ENCODE measurements around the gene MAMDC4. TPM values are rescaled to one million over a fixed set of nuclear protein-coding genes. Genes with fewer than 3 reads are reported as not detected.
"Not testable (repeated sequence)": the region's sequence is repeated elsewhere in the genome, so short reads cannot be mapped to it uniquely, and the experiment has no call there.

Gene MAMDC4
- total RNA-seq, 2 donors from 2014 or later = 6.8 to 15.4 TPM

- 96 to 98% methylated on average over 29 to 36 of the region's 36 CpGs for WGBS, 2 experiments (ENCODE audit: insufficient coverage in 1 of 2, insufficient read length in 1 of 2)
- peaks cover 28% of the 10 kb centered on the region for H3K36me3 ChIP-seq (ENCODE audit: control insufficient read depth, insufficient read depth, low read length)
- no peak for DNase-seq
- Mint-ChIP-seq H3K36me3 (ENCODE audit: low read depth) (peaks cover 42% of the 10 kb centered on the region), H3K9me3 (no peaks in the 10 kb centered on the region), H3K27ac (no peak overlapping the region), H3K4me3 (no peak overlapping the region), H3K4me1 (peaks cover 4% of the 10 kb centered on the region), H3K27me3 (ENCODE audit: insufficient read depth) (no peaks in the 10 kb centered on the region)
- no peak overlapping the region for H3K27ac ChIP-seq (ENCODE audit: low read depth, low read length)
- H3K27me3 ChIP-seq (ENCODE audit: control insufficient read depth, insufficient read depth, low read length, poor library complexity, severe bottlenecking) = no peaks in the 10 kb centered on the region
- no peak overlapping the region for H3K4me3 ChIP-seq (ENCODE audit: low read length)
- H3K4me1 ChIP-seq (ENCODE audit: control insufficient read depth, insufficient read depth, low read length) = peaks cover 4% of the 10 kb centered on the region
- no peak overlapping the region for H3K9ac ChIP-seq (ENCODE audit: extremely low read depth, low read length, poor library complexity, severe bottlenecking)
- no peak for TF ChIP-seq CTCF (conservative IDR thresholded peaks at IDR 0.05)
- H3K9me3 ChIP-seq (ENCODE audit: control insufficient read depth, low read length) = no peaks in the 10 kb centered on the region
Measured at GRCh38 chr9:136835162-136835931, 16.8 kb upstream of the MAMDC4 start.

- Mint-ChIP-seq H3K4me3 (no peak overlapping the region), H3K27ac (no peak overlapping the region), H3K9me3 (no peaks in the 10 kb centered on the region), H3K27me3 (ENCODE audit: insufficient read depth) (no peaks in the 10 kb centered on the region), H3K36me3 (ENCODE audit: low read depth) (peaks cover 34% of the 10 kb centered on the region), H3K4me1 (peaks cover 8% of the 10 kb centered on the region)
- no peak for DNase-seq
- Histone ChIP-seq H3K36me3 (ENCODE audit: control insufficient read depth, insufficient read depth, low read length) (peaks cover 20% of the 10 kb centered on the region), H3K4me3 (ENCODE audit: low read length) (no peak overlapping the region), H3K9me3 (ENCODE audit: control insufficient read depth, low read length) (no peaks in the 10 kb centered on the region), H3K9ac (ENCODE audit: extremely low read depth, low read length, poor library complexity, severe bottlenecking) (no peak overlapping the region), H3K27ac (ENCODE audit: low read depth, low read length) (peak overlapping the region; percentile 38), H3K27me3 (ENCODE audit: control insufficient read depth, insufficient read depth, low read length, poor library complexity, severe bottlenecking) (no peaks in the 10 kb centered on the region), H3K4me1 (ENCODE audit: control insufficient read depth, insufficient read depth, low read length) (peaks cover 6% of the 10 kb centered on the region)
- WGBS, 2 experiments (ENCODE audit: insufficient coverage in 1 of 2, insufficient read length in 1 of 2) = 91 to 99% methylated on average over 12 to 21 of the region's 21 CpGs
- TF ChIP-seq CTCF (conservative IDR thresholded peaks at IDR 0.05) = no peak
Measured at GRCh38 chr9:136835932-136836904, 15.9 kb upstream of the MAMDC4 start.

GRCh38 chr9:136837146-136837855 is 14.8 kb upstream of the MAMDC4 start:
- Histone ChIP-seq H3K9ac (ENCODE audit: extremely low read depth, low read length, poor library complexity, severe bottlenecking) (no peak overlapping the region), H3K9me3 (ENCODE audit: control insufficient read depth, low read length) (no peaks in the 10 kb centered on the region), H3K4me3 (ENCODE audit: low read length) (no peak overlapping the region), H3K27me3 (ENCODE audit: control insufficient read depth, insufficient read depth, low read length, poor library complexity, severe bottlenecking) (no peaks in the 10 kb centered on the region), H3K4me1 (ENCODE audit: control insufficient read depth, insufficient read depth, low read length) (peaks cover 10% of the 10 kb centered on the region), H3K36me3 (ENCODE audit: control insufficient read depth, insufficient read depth, low read length) (peaks cover 9% of the 10 kb centered on the region), H3K27ac (ENCODE audit: low read depth, low read length) (no peak overlapping the region)
- 91 to 100% methylated on average over 7 to 27 of the region's 27 CpGs for WGBS, 2 experiments (ENCODE audit: insufficient coverage in 1 of 2, insufficient read length in 1 of 2)
- DNase-seq = no peak
- Mint-ChIP-seq H3K4me3 (no peak overlapping the region), H3K4me1 (peaks cover 10% of the 10 kb centered on the region), H3K9me3 (no peaks in the 10 kb centered on the region), H3K36me3 (ENCODE audit: low read depth) (peaks cover 24% of the 10 kb centered on the region), H3K27ac (no peak overlapping the region), H3K27me3 (ENCODE audit: insufficient read depth) (no peaks in the 10 kb centered on the region)
- TF ChIP-seq CTCF (conservative IDR thresholded peaks at IDR 0.05) = no peak

- Mint-ChIP-seq H3K4me1 (peaks cover 10% of the 10 kb centered on the region), H3K36me3 (ENCODE audit: low read depth) (peaks cover 20% of the 10 kb centered on the region)
- not testable (repeated sequence) for H3K27ac ChIP-seq (ENCODE audit: low read depth, low read length); H3K27me3 Mint-ChIP-seq (ENCODE audit: insufficient read depth); DNase-seq; H3K4me3 ChIP-seq (ENCODE audit: low read length); H3K4me1 ChIP-seq (ENCODE audit: control insufficient read depth, insufficient read depth, low read length); H3K36me3 ChIP-seq (ENCODE audit: control insufficient read depth, insufficient read depth, low read length); H3K4me3 Mint-ChIP-seq; H3K27ac Mint-ChIP-seq; H3K27me3 ChIP-seq (ENCODE audit: control insufficient read depth, insufficient read depth, low read length, poor library complexity, severe bottlenecking); H3K9ac ChIP-seq (ENCODE audit: extremely low read depth, low read length, poor library complexity, severe bottlenecking); H3K9me3 ChIP-seq (ENCODE audit: control insufficient read depth, low read length); H3K9me3 Mint-ChIP-seq
- 96% methylated on average over 10 to 15 of the region's 15 CpGs for WGBS, 2 experiments (ENCODE audit: insufficient coverage in 1 of 2, insufficient read length in 1 of 2)
Measured at GRCh38 chr9:136837856-136838277, 14.3 kb upstream of the MAMDC4 start.

All from endodermal cell (in vitro differentiated cells).